Small intestine (tissue), 7 donors: ENCODE measurements around the gene ENC1. TPM values are rescaled to one million over a fixed set of nuclear protein-coding genes. Genes with fewer than 3 reads are reported as not detected.
A peak's percentile ranks its signal among the peaks of the same experiment; 100 is the strongest.

Source experiments
- DNase-seq, 2 donors: peaks; one replicate each; pipeline versions ENCODE4 v3.0.0 to v3.0.0-alpha.2; 2013
- FAIRE-seq: peaks from 2 replicates; lab custom pipeline; 2012; peaks lifted over from hg19 to GRCh38; lab: Jason Lieb, UNC
- H3K27ac ChIP-seq, 3 donors: one replicate each; pipeline ENCODE4 v1.5.1; 2013; ENCODE audit warnings: low read length in 2 of 3, mild to moderate bottlenecking in 2 of 3, control low read depth in 1 of 3, inconsistent platforms in 1 of 3, low read depth in 1 of 3, moderate library complexity in 1 of 3
- H3K27me3 ChIP-seq, 3 donors: one replicate each; pipeline ENCODE4 v1.6.1; 2013; ENCODE audit warnings: low read length in 3 of 3, inconsistent platforms in 1 of 3; ENCODE audit not compliant: control insufficient read depth in 3 of 3, insufficient read depth in 3 of 3
- H3K36me3 ChIP-seq, 3 donors: one replicate each; pipeline ENCODE4 v1.6.1; 2013; ENCODE audit warnings: low read length in 3 of 3, inconsistent platforms in 1 of 3, low read depth in 1 of 3, mild to moderate bottlenecking in 1 of 3, moderate library complexity in 1 of 3; ENCODE audit not compliant: control insufficient read depth in 3 of 3, insufficient read depth in 2 of 3
- H3K4me1 ChIP-seq, 3 donors: one replicate each; pipeline ENCODE4 v1.6.1; 2013; ENCODE audit warnings: low read length in 2 of 3, inconsistent platforms in 1 of 3, low read depth in 1 of 3, mild to moderate bottlenecking in 1 of 3, moderate library complexity in 1 of 3; ENCODE audit not compliant: control insufficient read depth in 3 of 3, insufficient read depth in 2 of 3
- H3K4me3 ChIP-seq, 3 donors: one replicate each; pipeline ENCODE4 v1.5.1; 2013; ENCODE audit warnings: low read length in 3 of 3, control low read depth in 1 of 3, inconsistent platforms in 1 of 3, low read depth in 1 of 3, mild to moderate bottlenecking in 1 of 3, moderate library complexity in 1 of 3
- H3K9me3 ChIP-seq, 2 donors: one replicate each; pipeline ENCODE4 v1.6.1; 2013; ENCODE audit warnings: low read depth in 1 of 2, low read length in 1 of 2; ENCODE audit not compliant: control insufficient read depth in 2 of 2, insufficient read depth in 1 of 2
- WGBS, 3 donors: extraction: QIAGEN DNeasy Blood & Tissue Kit; methylation state at CpG; one replicate each; pipeline ENCODE4 v1.1.7; 2013; 5-methylcytosine and 5-hydroxymethylcytosine counted together
- polyA plus RNA-seq, 4 donors: library from polyadenylated mRNA; stranded (reverse) in 3 of 4; unstranded in 1 of 4; fragments of 200-250 nt in 3 of 4; fragments of 120-200 nt in 1 of 4; gene quantifications; one replicate each; pipeline versions ENCODE4 v1.2.1 to v1.2.3, GENCODE V29; 2013
- donor health status: healthy with polysubstance abuse.
- donor health status: control.
- donor health status: control.
- donor health status: Bipolar disorder and iron deficiency.
- donor health status: healthy.

The ENC1 gene
- polyA plus RNA-seq, 4 donors, result 6.8 to 107 (median 16.9) TPM

DNA sequence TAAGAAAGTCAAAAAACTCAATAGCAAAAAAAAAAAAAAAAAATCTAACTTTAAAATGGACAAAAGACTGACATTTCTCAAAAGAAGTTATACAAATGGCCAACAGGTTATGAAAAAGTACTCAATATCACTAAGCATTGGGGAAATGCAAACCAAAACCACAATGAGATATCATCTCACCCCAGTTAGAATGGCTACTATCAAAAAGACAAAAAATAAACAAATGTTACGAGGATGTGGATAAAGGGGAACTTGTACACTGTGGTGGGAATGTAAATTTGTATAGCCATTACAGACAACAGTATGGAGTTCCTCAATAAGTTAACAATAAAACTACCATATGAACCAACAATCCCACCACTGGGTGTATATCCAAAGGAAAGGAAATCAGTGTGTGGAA is 37.2 kb downstream of the ENC1 start:
- no peak overlapping the region for H3K4me3 ChIP-seq
- FAIRE-seq (no peak), DNase-seq (no peak)
- H3K9me3 ChIP-seq, result no peaks in the 10 kb centered on the region
- no peak overlapping the region for H3K27ac ChIP-seq
- no peaks in the 10 kb centered on the region for H3K36me3 ChIP-seq
- H3K27me3 ChIP-seq, result no peaks in the 10 kb centered on the region
- peaks cover 0 to 13% (median 2%) of the 10 kb centered on the region in 3 donors for H3K4me1 ChIP-seq
- WGBS, 3 donors, result 31 to 63% (median 42%) methylated on average over 1 of the region's 1 CpG

DNA sequence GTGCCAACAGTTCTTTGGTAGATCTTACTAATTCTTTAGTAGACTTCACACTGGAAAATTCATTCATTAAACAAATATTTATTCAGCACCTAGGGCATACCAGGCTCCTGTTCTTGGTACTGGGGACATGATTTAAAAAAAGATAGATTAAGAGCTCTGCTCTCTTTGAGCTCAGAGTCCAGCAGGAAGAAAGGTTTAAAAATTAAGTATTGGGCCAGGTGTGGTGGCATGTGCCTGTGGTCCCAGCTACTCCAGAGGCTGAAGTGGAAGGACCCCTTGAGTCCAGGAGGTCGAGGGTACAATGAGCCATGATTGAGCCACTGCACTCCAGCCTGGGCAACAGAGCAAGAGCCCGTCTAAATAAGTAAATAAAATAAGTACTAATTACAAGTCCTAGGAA is 41.4 kb downstream of the ENC1 start:
- Histone ChIP-seq H3K36me3 (no peaks in the 10 kb centered on the region), H3K27me3 (no peaks in the 10 kb centered on the region), H3K9me3 (no peaks in the 10 kb centered on the region), H3K27ac (no peak overlapping the region), H3K4me1 (peaks cover 0 to 26% (median 5%) of the 10 kb centered on the region in 3 donors), H3K4me3 (no peak overlapping the region)
- FAIRE-seq (no peak), DNase-seq (peak; percentile 26 to 45)
- 7 to 60% (median 33%) methylated on average over 2 of the region's 2 CpGs for WGBS, 3 donors

DNA sequence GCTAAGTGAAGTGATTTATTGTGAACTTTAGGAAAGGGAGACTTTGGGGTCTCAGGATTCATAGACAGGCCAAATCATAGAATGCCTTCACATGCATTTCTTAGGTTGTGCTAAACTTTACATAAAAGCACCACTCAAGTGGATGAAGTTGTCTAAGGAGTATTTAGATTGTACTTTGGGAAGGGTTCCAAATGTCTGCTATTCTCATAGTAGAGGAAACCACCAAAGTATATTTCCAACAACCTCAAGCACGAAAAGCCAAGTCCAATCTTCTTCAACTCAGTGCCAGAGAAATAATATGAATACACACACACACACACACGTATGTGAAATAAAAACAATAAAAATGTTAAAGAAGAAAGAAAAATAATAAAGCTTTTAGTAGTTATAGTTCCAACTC is 41.8 kb downstream of the ENC1 start:
- WGBS, 3 donors, result 47 to 51% (median 49%) methylated on average over 2 of the region's 2 CpGs
- Histone ChIP-seq H3K9me3 (no peaks in the 10 kb centered on the region), H3K4me1 (peaks cover 0 to 26% (median 5%) of the 10 kb centered on the region in 3 donors), H3K27me3 (no peaks in the 10 kb centered on the region), H3K27ac (no peak overlapping the region), H3K4me3 (no peak overlapping the region), H3K36me3 (no peaks in the 10 kb centered on the region)
- FAIRE-seq (no peak), DNase-seq (no peak)

DNA sequence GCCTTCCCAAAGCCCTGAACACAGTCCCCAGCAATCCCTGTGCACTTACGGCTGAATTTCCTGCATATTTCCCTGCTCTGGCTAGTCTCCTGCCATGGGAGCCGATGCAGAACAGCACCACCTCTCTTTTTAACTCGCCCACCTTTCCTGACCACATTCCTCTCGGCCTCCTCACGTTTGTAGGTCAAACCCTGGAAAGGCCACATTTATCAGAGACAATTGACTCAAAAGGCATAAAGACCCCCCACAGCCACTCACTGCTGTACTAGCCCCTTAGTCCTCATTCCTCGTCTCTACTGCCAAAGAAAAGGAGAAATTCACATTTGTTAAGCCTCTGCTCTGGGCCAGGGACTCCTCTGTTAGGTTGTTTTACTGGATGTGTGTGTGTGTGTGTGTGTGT is 43.6 kb downstream of the ENC1 start:
- WGBS, 3 donors, result 83 to 91% (median 84%) methylated on average over 6 of the region's 6 CpGs
- DNase-seq (no peak), FAIRE-seq (no peak)
- H3K4me3 ChIP-seq, result no peak overlapping the region
- H3K4me1 ChIP-seq, result peaks cover 0 to 26% (median 5%) of the 10 kb centered on the region in 3 donors
- H3K27me3 ChIP-seq, result no peaks in the 10 kb centered on the region
- no peak overlapping the region for H3K27ac ChIP-seq
- H3K36me3 ChIP-seq, result no peaks in the 10 kb centered on the region
- H3K9me3 ChIP-seq, result no peaks in the 10 kb centered on the region

- Histone ChIP-seq H3K36me3 (no peaks in the 10 kb centered on the region), H3K27me3 (no peaks in the 10 kb centered on the region), H3K9me3 (no peaks in the 10 kb centered on the region), H3K27ac (peak overlapping the region in 1 of 3 donors; percentile 53), H3K4me3 (no peak overlapping the region), H3K4me1 (peaks cover 0 to 26% (median 5%) of the 10 kb centered on the region in 3 donors)
- peak; percentile 70 to 76 for DNase-seq
- no peak for FAIRE-seq
- WGBS, 3 donors, result 31 to 57% (median 41%) methylated on average over 4 of the region's 4 CpGs
Measured at GRCh38 chr5:74595143-74595925, 45.2 kb downstream of the ENC1 start.

GRCh38 chr5:74594137-74595040 is 46.1 kb downstream of the ENC1 start:
- Histone ChIP-seq H3K4me1 (peaks cover 0 to 27% (median 5%) of the 10 kb centered on the region in 3 donors), H3K4me3 (no peak overlapping the region), H3K27me3 (no peaks in the 10 kb centered on the region), H3K27ac (peak overlapping the region in 1 of 3 donors; percentile 53), H3K36me3 (no peaks in the 10 kb centered on the region), H3K9me3 (no peaks in the 10 kb centered on the region)
- DNase-seq (no peak), FAIRE-seq (no peak)
- 76 to 82% (median 77%) methylated on average over 6 of the region's 6 CpGs for WGBS, 3 donors

DNA sequence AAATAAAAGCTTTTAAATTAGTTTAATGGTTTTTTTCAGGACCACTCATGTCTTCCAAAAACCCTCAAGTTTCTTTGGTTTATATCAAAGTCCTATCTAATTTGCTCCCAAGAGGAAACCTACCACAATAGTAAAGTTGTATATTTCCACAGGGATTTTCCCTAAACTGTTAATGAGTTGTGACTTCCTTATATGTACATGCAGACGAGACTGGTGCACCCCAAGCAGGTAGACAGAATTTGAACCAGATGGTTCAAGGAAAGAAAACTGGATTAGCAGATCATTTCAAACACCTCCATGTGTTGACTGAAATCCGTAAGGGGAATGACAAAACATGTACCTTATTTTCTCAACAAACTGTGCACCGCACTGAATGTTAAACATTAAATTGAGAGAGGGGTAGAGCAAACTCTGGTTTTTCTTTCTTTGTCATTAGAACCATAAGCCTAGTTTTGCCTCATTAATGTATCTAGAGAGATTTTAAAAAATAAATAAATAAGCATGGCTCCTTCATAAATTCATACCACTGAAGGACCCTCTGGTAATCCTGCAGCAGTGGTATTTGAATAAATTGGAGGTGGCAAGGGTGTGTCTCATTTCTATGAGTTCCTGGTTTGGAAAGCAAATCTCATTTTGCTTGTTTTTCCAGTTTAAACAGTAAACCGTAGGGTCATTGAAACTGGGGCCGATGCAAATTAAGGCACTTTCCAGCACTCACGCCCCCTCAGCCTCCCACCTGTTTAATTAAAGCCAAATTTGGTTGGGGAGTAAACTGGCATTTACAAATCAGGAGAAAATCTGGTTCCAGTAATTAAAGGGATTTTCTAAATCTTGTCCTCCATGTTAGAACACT is 51.1 kb downstream of the ENC1 start:
- Histone ChIP-seq H3K36me3 (no peaks in the 10 kb centered on the region), H3K4me1 (peaks cover 0 to 17% (median 5%) of the 10 kb centered on the region in 3 donors), H3K4me3 (no peak overlapping the region), H3K27me3 (no peaks in the 10 kb centered on the region), H3K27ac (peak overlapping the region in 1 of 3 donors; percentile 32), H3K9me3 (no peaks in the 10 kb centered on the region)
- 20 to 61% (median 46%) methylated on average over 6 of the region's 6 CpGs for WGBS, 3 donors
- FAIRE-seq (no peak), DNase-seq (peak; percentile 17 to 50)

- no peaks in the 10 kb centered on the region for H3K36me3 ChIP-seq
- no peak for FAIRE-seq
- no peaks in the 10 kb centered on the region for H3K9me3 ChIP-seq
- H3K27ac ChIP-seq, result no peak overlapping the region
- no peak for DNase-seq
- H3K4me1 ChIP-seq, result peaks cover 0 to 16% (median 4%) of the 10 kb centered on the region in 3 donors
- WGBS, 3 donors, result 25 to 62% (median 48%) methylated on average over 3 of the region's 3 CpGs
- H3K27me3 ChIP-seq, result no peaks in the 10 kb centered on the region
- H3K4me3 ChIP-seq, result no peak overlapping the region
Measured at GRCh38 chr5:74588415-74588814, 52.1 kb downstream of the ENC1 start.
